Fibroblast of lung (primary cell): ENCODE measurements around the gene ITPR3.

Experiments
- CTCF ChIP-seq, 2 donors: IDR thresholded peaks in 1 of 2; conservative IDR thresholded peaks in 1 of 2; 1 replicate in 1 of 2; 2 replicates in 1 of 2; pipeline ENCODE4 v1.5.1; 2011 to 2012; ENCODE audit warnings: low read length in 2 of 2, control low read depth in 1 of 2, inconsistent platforms in 1 of 2, low read depth in 1 of 2, mild to moderate bottlenecking in 1 of 2
- EZH2 ChIP-seq: IDR thresholded peaks from 2 replicates; pipeline ENCODE4 v1.5.1; 2012; ENCODE audit warnings: low read length, control low read depth, mild to moderate bottlenecking; ENCODE audit errors: missing control alignments

GRCh38 chr6:33705268-33705885 is 84.3 kb downstream of the ITPR3 start:
- TF ChIP-seq CTCF (conservative IDR thresholded peaks at IDR 0.05 in 1 of 2, IDR thresholded peaks at IDR 0.05 in 1 of 2; ENCODE audit: low read depth in 1 of 2, low read length in 2 of 2) (no peak), EZH2 (no peak)
